GM12872 (cell line): ENCODE measurements around the gene ARID1B.

ENCODE experiments used
- TF ChIP-seq, protein P1 (sequence below): IDR thresholded peaks from 3 replicates; pipeline ENCODE4 v1.5.1; 2011; ENCODE audit warnings: low read depth, mild to moderate bottlenecking, low read length, moderate library complexity; ENCODE audit not compliant: insufficient read depth

ARID1B gene

DNA sequence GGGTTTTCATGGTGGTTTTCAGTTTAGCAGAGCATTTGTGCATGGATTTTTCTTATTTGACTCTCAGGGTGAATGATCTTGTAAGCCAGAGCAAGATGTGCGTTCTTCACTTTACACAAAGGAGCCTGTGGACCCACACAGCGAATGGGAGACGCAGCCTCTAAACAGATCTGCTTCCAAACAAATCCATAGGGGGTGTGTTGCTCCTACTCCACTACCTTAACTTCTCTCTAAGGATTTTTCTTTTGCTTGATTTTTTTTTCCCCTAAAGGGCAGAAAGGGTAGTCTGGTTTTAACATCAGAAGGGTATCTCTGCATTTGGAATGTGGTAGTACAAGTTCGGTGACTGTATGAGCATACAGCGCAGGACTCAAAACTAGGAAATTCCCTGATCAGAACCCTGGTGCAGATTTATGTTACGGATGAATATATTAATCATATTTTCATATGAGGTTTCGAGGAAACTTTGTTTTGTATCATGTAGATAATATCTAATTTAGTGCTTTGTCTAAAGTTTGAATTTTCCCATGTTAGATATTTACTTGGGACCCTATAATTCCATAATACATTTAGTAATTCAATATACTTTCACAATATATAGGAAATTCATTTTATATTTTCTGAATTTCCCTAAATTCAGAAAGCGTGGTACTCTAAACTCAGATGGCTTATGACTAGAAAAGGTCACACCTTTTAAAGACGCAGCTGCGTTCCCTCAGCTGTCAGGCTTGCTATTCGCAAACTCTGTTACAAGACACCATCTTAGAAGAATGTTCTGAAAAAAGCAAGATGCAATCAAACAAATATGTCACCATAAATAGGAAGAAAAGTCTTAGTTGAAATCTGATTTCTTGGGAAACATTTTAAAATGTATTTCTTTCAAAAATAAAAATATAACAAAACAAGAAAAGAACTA is 349.3 kb downstream of the ARID1B start:
- TF ChIP-seq, protein P1, sequence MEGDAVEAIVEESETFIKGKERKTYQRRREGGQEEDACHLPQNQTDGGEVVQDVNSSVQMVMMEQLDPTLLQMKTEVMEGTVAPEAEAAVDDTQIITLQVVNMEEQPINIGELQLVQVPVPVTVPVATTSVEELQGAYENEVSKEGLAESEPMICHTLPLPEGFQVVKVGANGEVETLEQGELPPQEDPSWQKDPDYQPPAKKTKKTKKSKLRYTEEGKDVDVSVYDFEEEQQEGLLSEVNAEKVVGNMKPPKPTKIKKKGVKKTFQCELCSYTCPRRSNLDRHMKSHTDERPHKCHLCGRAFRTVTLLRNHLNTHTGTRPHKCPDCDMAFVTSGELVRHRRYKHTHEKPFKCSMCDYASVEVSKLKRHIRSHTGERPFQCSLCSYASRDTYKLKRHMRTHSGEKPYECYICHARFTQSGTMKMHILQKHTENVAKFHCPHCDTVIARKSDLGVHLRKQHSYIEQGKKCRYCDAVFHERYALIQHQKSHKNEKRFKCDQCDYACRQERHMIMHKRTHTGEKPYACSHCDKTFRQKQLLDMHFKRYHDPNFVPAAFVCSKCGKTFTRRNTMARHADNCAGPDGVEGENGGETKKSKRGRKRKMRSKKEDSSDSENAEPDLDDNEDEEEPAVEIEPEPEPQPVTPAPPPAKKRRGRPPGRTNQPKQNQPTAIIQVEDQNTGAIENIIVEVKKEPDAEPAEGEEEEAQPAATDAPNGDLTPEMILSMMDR, result no peak

DNA sequence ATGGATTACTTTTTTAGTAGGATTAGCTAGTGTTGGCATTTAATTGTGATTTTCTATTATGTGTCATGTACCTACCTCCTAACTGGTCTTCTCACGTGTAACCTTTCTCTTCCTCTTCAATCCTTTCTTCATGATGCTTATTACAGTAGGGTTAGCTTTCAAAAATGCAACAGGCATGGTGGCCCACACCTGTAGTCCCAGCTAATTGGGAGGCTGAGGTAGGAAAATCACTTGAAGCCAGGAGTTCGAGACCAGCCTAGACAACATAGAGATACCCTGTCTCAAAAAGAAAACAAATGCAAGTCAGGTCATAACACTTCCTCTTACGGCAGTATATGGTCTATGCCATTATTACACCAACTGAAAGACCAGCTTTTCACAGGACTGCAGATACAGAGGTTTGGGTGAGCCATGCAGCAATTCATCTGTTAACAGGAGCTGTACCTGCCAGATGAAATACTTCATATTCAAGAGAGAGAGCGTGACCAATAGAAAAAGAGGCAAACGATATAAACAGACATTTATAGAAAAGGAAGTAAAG is 351.1 kb downstream of the ARID1B start:
- TF ChIP-seq, protein P1, result no peak

DNA sequence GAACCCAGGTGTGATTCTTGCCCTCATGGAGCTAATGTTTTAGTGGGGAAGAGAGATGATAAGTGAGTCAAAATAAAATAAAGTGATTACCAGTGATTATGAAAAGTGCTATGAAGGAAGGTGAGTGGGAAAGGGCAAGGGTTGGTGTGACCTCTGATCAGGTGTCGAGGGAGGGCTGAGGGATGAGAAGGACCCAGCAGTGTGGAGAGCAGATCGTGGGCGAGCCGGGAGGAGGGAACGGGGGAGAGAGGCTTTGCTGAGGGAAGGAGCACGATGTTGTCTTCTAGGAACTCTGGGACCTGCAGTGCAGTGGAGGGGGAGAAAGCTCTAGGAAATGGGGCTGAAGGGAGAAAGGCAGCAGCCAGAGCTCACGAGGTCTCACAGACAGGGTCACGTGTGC is 354.1 kb downstream of the ARID1B start:
- TF ChIP-seq, protein P1, result no peak

DNA sequence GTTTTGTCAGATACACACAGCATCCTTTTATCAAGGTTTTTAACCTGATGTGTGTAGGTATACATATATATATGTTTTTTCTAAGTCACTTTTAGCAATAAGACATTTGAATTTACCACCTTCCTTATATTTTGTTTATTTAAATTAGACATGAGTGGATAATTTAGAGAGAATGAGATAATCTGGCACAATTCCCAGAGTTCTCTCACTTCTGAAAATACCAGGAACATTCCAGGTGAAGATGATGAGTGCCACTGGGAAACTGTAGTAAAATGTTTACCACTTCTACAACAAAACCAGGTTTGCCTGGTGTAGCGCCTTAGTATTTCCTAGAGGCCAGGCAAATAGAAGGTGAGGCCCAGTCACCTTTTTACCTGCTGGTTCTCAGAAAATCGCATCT is 356.7 kb downstream of the ARID1B start:
- TF ChIP-seq, protein P1, result no peak

DNA sequence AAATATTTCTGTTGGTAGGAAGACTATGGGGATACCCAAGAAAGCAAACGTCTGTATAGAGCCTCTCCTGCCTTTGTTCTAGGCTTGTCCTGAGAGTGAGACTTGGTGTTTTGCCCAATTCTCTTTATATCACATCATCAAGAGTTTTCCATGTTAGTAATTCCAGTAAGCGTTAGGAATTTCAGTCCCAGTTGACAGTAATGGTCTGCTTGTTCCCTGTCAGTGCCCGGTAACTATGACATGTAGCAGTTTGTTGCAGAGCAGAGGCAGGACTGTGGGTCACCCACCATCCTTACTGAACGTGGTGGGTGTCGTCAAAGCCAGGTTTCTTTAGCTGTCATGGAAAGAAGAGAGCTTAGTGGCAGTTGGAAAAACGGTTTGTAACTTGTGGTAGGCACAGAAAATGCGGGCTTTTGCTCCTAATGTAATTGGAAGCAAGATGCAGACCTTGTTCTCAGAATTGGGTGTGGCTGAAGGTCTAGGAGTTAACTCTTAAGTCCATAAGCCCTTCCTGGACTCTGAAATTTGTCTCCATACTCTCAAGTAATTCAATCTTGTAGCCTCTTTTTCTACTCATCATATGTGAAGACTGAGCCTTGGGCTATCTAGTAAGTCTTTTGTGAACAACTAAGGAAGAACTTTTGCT is 357.3 kb downstream of the ARID1B start:
- TF ChIP-seq, protein P1, result no peak

DNA sequence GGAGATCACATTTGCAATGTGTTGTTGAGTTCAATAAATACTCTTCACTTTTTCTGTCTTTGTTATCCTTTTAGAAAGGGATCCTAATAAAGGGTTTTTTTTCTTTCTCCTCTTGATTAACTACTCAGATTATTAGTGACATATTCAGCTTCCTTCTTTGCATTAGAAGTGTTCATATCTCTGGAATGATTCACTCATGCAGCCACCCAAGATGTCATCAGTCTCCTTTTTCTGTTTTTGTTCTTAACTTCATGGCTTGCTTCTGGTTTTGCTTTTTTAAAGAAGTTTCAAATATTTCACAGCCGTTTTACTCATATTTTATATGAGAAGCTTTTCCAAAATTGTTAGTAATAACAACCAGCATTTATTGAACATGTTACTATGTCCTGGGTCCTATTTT is 358.5 kb downstream of the ARID1B start:
- TF ChIP-seq, protein P1, result no peak

DNA sequence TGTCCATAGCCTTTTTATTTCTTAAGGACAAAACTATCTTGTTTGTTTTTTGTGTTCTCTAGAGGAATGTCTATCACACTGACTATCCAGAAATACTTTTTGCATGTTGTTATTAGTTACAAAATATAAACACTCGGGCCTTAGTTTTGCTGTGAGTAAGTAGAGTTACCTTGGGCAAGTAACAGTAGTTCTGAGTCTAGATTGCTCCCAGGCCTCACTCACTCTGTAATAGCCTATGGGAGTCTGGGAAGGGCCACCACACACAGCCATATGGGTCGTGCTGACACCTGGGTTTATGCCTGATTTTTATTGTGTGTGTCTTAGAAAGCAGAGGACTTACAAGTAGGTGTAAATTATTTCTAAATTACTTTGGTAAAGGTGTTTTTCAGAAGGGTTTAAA is 360.3 kb downstream of the ARID1B start:
- TF ChIP-seq, protein P1, result no peak
